Lower lobe of right lung (tissue), 2 donors: ENCODE measurements around the gene TBX20. TPM values are rescaled to one million over a fixed set of nuclear protein-coding genes. Genes with fewer than 3 reads are reported as not detected.

Experiments used
- ATAC-seq, 2 donors: fragments of 200-7000 bp; cut with Tn5 transposase; one replicate each; pipeline ENCODE4 v1.9.1; 2020 to 2022; ENCODE audit warnings: mild to moderate bottlenecking in 2 of 2, moderate library complexity in 2 of 2
- DNase-seq: peaks from one replicate; pipeline ENCODE4 v3.0.0-alpha.2; 2020
- H3K27ac ChIP-seq: fragments of 200-600 bp; one replicate; pipeline ENCODE4 v1.8.0; 2022
- H3K27me3 ChIP-seq: fragments of 200-600 bp; one replicate; pipeline ENCODE4 v1.8.0; 2022; ENCODE audit warnings: low read depth
- H3K36me3 ChIP-seq: fragments of 200-600 bp; one replicate; pipeline ENCODE4 v1.8.0; 2022; ENCODE audit warnings: mild to moderate bottlenecking
- H3K4me1 ChIP-seq: fragments of 200-600 bp; one replicate; pipeline ENCODE4 v1.8.0; 2022
- H3K4me3 ChIP-seq: fragments of 200-600 bp; one replicate; pipeline ENCODE4 v1.8.0; 2022; ENCODE audit warnings: mild to moderate bottlenecking
- H3K9me3 ChIP-seq: fragments of 200-600 bp; one replicate; pipeline ENCODE4 v1.8.0; 2022
- intact Hi-C: fragments of 100-400 bp; cut with DNase I; formaldehyde crosslinking; loops from one replicate; pipeline ENCODE4 v1.11.0; 2022
- total RNA-seq: library from RNA; stranded (reverse); fragmentation: NEBNext Ultra II Directional; extraction: Animal tissue kit (Norgen Biotek cat#: 25700); gene quantifications from one replicate; pipeline ENCODE4 v1.2.1, GENCODE V29; 2021
- TF ChIP-seq, protein P1 (sequence below): fragments of 200-600 bp; IDR thresholded peaks from one replicate; pipeline ENCODE4 v1.8.0; 2022; ENCODE audit warnings: antibody characterized with exemption, mild to moderate bottlenecking
- donor health status: DM: no; HTN: yes; CAD: no; lungs with severe emphysema.

Gene TBX20
- total RNA-seq, 1 donor from 2014 or later: 0.65 TPM

DNA sequence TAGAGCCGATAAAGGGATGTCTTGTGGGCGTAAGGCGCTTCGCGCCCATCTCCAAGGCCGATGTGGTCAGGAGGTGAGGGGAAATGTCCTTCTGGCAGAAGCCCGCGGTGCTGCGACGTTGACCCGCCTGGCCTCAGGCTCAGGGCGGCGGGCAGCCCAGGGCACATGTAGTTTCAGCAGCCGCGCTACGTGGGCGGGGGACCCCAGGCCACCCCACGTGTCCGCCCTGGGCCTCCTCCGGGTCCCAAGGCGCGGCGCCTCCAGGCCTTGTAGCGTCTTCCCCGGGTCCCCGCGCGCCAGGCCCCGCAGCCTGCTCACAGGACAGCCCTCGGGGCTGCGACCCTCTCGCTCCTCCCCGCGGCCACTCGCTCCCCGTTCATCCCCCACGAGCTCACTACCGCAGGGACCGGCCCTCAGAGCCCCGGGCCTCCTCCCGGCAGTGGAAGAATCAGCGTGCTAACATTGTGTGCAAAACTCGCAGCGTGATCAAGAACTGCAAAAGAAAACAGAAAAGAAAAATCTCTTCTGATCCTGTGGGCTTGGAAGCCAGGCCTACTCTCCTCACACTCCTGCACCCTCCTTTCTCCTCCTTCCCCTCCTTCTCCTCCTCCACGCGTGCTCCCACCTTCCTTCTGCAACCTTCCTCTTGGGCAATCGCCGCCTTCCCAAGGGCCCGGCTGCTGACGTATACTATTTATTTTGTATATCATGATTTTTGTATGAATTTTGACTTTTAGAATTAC, 4.4 kb upstream of the TBX20 start:
- intact Hi-C loops: no loop called here
- DNase-seq: no peak

DNA sequence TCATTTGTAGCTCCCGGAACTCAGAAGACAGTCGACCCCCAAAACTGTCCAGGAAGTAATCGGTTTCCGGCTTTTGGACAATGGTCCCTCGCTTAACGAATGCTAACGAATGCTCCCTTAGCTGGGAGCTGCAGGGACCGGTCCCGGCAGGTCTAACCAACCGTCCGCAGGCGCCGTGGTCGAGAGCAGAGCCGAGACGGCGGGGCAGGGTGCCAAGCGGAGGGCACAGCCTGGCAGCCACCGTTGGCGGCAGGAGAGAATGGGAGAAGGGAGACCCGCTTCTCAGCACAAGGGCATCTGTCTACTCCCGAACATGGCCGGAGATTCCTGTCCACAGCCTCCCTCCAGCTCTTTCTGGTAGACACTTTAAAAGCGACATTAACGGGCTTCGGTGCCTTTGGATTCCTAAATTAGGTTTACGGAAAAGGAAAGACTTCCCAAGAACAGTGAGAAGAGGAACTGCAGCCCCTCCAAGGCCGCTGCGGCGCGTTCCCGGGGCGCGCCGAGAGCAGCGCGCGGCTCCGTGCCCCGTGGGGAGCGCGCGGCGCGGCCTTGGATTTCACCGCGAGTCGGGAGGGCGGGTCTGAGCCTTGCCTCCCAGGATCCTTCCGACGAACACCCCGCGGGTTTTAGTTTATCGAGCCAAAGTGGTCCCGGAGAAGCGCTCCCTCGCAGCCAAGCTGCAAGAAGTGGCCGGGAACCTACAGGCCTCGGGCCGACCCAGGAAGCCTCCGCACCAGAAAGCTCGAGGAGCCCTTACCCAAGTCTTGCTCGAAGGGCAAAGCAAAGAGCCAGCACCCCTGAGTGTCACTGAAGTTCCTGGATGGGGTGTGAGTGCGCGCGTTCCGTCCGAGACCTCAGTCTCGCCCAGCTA, 3.6 kb upstream of the TBX20 start:
- ATAC-seq: no peak
- Histone ChIP-seq H3K27me3 (peaks cover 100% of the 10 kb centered on the region), H3K27ac (no peak overlapping the region), H3K36me3 (no peaks in the 10 kb centered on the region), H3K4me1 (peaks cover 8% of the 10 kb centered on the region), H3K9me3 (no peaks in the 10 kb centered on the region), H3K4me3 (no peak overlapping the region)
- intact Hi-C loops: no loop called here
- no peak for DNase-seq
- TF ChIP-seq, protein P1, sequence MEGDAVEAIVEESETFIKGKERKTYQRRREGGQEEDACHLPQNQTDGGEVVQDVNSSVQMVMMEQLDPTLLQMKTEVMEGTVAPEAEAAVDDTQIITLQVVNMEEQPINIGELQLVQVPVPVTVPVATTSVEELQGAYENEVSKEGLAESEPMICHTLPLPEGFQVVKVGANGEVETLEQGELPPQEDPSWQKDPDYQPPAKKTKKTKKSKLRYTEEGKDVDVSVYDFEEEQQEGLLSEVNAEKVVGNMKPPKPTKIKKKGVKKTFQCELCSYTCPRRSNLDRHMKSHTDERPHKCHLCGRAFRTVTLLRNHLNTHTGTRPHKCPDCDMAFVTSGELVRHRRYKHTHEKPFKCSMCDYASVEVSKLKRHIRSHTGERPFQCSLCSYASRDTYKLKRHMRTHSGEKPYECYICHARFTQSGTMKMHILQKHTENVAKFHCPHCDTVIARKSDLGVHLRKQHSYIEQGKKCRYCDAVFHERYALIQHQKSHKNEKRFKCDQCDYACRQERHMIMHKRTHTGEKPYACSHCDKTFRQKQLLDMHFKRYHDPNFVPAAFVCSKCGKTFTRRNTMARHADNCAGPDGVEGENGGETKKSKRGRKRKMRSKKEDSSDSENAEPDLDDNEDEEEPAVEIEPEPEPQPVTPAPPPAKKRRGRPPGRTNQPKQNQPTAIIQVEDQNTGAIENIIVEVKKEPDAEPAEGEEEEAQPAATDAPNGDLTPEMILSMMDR: no peak

More for the DNA sequence above, 4.4 kb upstream of the TBX20 start:
- TF ChIP-seq, protein P1: no peak
- Histone ChIP-seq H3K36me3 (no peaks in the 10 kb centered on the region), H3K27ac (no peak overlapping the region), H3K4me3 (no peak overlapping the region), H3K9me3 (no peaks in the 10 kb centered on the region), H3K4me1 (peaks cover 6% of the 10 kb centered on the region), H3K27me3 (peaks cover 100% of the 10 kb centered on the region)
- ATAC-seq: no peak

DNA sequence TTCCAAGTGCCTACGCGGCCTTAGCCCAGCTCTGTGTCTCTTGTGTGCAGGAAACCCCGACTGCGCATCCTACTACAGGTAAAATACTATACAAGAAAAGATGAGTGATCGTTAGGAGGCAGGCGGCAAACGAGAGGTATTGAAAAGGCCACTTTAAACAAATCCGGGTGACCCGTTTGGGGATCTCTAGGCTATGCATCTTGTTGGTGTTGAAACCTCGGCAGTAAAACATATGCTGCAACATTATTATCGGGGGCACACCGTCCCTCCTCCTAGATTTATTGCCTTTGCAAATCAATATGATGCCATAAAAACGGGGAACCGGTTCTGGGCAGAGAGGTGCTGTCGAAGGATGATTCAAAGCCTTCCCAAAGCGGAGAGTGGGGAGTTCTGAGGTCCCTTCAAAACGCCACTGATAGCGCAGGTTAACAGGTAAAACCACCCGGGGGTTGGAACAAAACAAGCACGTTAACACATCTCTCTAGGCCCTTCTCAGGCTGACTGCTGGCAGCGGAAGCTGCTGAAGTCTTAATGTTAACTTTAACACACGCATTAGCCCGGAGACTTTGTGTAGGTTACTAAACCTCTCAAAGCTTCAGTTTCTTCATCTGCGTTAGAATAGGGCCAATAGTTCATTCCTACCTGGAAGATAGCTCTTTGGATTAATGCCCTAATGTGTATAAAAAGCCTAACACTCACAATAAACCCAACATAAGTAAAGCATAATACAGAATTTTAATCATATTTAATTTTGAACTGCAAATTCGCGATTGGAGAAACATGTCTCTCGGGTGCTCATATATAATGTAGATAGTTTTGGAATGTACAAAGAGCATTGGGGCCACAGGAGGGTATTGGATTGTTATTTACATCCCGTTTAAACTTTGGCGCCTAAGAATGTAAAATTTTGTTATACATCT, 2.6 kb upstream of the TBX20 start:
- intact Hi-C loops: no loop called here
- ATAC-seq: no peak
- H3K27me3 ChIP-seq: peaks cover 100% of the 10 kb centered on the region

DNA sequence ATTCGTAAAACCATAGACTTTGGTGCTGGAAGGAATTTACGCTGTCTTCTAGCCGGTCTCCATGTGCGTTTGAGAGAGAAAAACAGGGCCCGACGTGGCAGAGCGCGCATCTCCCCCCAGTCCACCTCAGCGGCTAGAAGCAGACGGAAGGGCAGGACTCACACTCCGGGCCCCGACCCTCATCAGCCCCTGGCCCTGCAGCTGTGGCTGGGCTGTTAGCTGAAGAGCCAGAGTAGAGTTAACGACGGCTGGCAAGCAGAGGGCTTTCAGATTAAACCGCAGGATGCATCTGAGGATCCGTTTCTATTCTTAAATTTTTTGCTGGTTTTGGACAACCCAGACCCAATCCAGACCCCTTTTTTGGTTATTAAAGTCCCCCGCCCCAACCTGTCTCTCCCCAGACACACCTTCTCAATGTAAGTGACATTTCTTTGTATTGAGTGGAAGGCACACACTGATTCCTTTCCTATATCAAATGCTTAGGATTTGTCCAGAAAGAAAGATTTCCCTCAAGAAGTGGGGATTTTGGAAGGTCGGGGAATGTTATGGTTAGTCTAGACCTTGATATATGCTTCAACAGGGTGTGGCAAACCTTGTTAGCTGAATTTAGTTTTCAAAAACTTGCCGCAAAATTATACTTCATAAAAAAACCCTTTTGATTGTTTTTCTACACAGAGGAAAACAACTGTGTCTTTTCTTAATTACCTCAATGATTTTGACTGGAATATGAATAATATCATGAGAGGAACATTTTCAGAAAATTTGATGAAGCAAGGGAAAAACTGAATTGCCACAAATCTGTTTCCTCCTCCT, 1.7 kb upstream of the TBX20 start:
- TF ChIP-seq, protein P1: no peak
- DNase-seq (no peak), ATAC-seq (no peak)
- no peak overlapping the region for H3K27ac ChIP-seq
- intact Hi-C loops: no loop called here
- no peak overlapping the region for H3K4me3 ChIP-seq
- H3K9me3 ChIP-seq: no peaks in the 10 kb centered on the region
- H3K4me1 ChIP-seq: peaks cover 8% of the 10 kb centered on the region
- H3K27me3 ChIP-seq: peaks cover 99% of the 10 kb centered on the region
- H3K36me3 ChIP-seq: no peaks in the 10 kb centered on the region

More for the DNA sequence above, 2.6 kb upstream of the TBX20 start:
- Histone ChIP-seq H3K9me3 (no peaks in the 10 kb centered on the region), H3K27ac (no peak overlapping the region), H3K36me3 (no peaks in the 10 kb centered on the region), H3K4me1 (peaks cover 8% of the 10 kb centered on the region), H3K4me3 (no peak overlapping the region)
- TF ChIP-seq, protein P1: no peak
- no peak for DNase-seq
